ENCODE data around the gene GPRIN1.

DNA sequence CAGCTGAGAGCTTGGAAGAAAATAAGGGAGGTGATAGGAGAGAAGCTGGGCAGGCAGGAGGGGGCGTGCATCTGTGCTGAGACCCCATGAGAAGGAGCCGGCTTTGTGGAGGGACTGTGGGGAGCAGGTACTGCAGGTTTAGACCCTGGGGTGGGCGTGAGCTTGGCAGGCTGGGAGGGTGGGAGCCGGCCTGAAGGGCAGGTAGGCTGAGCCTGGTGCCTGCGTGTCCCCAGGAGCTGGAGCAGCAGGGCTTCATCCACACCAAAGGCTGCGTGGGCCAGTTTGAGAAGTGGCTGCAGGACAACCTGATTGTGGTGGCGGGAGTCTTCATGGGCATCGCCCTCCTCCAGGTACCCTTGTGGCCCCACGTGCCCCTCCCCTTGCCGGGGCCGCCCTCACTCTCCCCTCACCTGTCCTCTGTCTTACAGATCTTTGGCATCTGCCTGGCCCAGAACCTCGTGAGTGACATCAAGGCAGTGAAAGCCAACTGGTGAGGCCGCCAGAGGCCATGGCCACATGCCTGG is 46.6 kb upstream of the GPRIN1 start:
- TF ChIP-seq, protein P1, sequence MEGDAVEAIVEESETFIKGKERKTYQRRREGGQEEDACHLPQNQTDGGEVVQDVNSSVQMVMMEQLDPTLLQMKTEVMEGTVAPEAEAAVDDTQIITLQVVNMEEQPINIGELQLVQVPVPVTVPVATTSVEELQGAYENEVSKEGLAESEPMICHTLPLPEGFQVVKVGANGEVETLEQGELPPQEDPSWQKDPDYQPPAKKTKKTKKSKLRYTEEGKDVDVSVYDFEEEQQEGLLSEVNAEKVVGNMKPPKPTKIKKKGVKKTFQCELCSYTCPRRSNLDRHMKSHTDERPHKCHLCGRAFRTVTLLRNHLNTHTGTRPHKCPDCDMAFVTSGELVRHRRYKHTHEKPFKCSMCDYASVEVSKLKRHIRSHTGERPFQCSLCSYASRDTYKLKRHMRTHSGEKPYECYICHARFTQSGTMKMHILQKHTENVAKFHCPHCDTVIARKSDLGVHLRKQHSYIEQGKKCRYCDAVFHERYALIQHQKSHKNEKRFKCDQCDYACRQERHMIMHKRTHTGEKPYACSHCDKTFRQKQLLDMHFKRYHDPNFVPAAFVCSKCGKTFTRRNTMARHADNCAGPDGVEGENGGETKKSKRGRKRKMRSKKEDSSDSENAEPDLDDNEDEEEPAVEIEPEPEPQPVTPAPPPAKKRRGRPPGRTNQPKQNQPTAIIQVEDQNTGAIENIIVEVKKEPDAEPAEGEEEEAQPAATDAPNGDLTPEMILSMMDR (IDR thresholded peaks at IDR 0.05), result no peak
- TF ChIP-seq POLR2A (IDR thresholded peaks at IDR 0.05), result no peak

Data from thyroid gland (tissue), 4 donors.